DMS53 treated with DMSO at 0.1 percent for 48 hours (cell line): ENCODE measurements around the gene DOCK3.
"Not testable (repeated sequence)": the region's sequence is repeated elsewhere in the genome, so short reads cannot be mapped to it uniquely, and the experiment has no call there.

Experiments
- DNase-seq: peaks from one replicate; lab custom pipeline; 2025; ENCODE audit not compliant: unreplicated experiment; lab: John Stamatoyannopoulos, UW

DOCK3 gene

DNA sequence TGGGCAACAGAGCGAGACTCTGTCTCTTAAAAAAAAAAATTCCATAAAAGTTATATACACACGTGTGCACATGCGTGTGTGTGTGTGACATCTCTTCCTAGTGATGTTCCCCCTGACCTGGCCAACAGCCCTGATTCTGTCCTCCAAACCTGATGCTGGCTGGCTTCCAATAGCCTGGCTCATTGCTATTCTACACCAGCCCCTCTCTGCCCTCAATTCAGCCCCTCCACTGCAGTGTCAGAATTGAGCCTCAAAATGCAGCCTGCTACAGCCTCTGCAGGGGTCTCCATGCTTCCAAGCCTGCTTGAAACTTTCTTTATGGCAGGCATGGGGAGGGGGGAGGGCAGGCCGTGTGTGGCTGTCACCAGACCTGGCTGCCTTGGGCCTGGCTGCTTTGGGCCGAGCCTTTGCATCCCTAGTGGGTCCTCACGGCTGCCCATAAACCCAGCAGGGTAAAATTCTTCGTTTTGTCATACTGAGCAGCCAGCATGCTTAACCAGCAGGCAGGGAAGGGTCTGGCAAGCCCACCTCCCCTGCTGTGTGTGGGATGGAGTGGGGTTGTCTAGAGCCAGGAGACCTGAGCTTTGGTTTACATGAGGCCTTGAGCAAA, 22.7 kb upstream of the DOCK3 start:
- no peak for DNase-seq

DNA sequence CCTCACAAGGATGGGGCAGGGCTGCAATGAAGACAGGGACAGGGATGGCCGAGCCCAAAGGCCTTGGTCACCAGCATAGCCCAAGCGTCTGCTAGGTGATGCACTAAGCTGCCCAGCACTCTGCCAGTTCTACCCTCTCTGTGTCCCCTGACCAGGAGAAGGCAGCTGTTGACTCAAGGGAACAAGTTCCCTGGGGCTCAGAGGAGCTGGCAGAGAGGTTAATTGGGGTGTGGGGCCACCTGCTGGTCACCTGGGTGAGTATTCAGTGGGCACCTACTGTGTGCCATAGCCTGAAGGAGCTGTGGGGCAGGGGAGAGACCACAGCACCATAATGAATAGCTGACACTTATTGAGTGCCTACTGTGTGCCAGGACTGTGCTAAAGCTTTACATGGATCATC, 22.0 kb upstream of the DOCK3 start:
- DNase-seq, result no peak

- DNase-seq, result no peak
These were observed 20.7 kb upstream of the DOCK3 start for GRCh38 chr3:50653937-50654595.

DNA sequence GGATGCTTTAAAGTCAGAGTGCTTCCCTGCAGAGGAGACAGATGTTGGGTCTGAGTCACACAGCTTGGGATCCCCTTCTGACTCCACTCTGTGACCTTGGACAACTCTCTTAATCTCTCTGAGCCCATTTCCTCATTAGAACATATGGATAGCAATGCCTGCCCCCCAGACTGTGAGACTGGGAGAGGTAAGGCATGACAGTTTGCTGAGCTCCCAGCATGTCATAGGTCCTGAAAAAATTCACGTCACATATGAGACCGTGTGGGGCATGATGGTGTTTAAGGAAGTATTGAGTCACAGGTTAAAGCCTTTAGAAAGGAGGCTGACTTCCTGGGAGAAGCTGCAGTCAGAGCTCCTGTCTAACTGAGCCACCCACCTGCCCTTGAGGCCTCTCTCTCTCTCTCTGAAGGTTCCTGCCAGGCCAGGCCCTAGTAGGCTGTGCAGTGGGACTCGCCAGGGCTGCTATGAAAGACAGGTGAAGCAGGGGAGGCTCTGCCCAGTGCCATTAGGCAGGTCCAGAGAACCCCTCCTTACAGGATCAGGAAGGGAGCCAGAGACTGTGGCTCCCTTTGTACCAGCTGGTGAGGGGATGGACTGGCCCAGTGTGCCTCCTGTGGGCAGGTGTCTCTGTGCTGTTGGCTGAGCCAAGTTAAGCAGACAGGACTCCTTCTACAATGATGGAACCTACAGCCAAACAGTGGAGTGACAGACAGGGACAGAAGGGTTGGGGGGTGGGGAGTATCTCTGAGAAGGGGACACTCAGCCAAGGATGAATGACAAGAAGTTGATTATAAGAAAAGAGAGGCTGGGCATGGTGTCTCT, 19.5 kb upstream of the DOCK3 start:
- DNase-seq, result no peak

- DNase-seq, result no peak
These were observed 18.1 kb upstream of the DOCK3 start for GRCh38 chr3:50656417-50657195.

- no peak for DNase-seq
These were observed 17.3 kb upstream of the DOCK3 start for GRCh38 chr3:50657407-50657806.

DNA sequence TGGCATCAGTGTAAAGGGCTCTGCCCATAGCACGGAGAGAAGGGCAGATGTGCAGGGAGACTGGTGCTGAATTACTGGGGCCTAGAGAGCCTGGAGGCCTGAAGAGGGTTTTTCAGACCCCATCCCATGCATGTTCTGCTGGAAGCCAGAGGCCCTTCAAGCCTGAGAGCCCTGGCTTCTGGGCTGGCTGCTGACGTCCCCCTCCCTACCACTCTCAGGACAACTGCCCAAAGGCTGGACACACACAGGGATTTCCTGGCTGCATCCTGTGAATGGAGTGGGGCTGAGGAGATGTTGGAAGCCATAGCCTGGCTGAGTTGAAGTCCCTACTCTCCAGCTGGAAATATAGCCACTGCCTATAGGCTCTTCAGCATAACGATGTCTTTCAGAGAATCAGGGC, 16.9 kb upstream of the DOCK3 start:
- DNase-seq, result no peak

- DNase-seq, result no peak
These were observed 16.3 kb upstream of the DOCK3 start for GRCh38 chr3:50658416-50658815.

DNA sequence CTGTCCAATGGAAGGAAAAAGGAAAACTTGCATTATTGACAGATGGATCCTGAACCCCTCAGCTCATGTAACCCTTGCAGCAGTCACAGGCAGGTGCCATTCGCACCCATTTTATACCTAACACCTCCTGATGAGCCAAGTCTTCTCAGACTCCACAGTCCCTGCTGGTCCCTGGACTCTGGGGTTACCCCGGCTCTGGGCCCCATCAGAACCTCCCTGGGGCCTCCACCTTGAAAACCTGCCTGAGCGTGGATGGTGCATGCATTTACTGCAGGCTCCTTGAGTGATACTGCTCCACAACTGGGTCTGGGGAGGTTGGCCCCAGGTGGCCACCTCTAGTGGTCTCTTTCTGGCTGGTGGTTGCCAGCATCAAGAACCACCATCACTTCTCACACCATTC, 15.9 kb upstream of the DOCK3 start:
- no peak for DNase-seq

GRCh38 chr3:50660386-50660785, 14.3 kb upstream of the DOCK3 start:
- no peak for DNase-seq

DNA sequence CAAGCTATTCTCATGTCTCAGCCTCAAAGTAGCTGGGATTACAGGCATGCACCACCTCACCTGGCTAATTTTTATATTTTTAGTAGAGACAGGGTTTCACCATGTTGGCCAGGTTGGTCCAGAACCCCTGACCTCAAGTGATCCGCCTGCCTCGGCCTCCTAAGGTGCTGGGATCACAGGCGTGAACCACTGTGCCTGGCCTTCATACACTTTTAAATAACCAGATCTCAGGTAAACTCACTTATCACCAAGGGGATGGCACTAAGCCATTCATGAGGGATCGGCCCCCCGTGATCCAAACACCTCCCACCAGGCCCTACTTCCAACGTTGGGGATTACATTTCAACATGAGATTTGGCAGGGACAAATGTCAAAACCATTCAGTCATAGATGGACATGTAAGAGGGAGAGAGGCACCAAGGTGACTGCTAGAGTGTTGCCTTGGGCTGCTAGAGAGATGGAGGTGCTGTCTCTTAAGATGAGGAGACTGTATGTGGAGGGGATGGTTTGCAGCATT, 13.3 kb upstream of the DOCK3 start:
- no peak for DNase-seq

DNA sequence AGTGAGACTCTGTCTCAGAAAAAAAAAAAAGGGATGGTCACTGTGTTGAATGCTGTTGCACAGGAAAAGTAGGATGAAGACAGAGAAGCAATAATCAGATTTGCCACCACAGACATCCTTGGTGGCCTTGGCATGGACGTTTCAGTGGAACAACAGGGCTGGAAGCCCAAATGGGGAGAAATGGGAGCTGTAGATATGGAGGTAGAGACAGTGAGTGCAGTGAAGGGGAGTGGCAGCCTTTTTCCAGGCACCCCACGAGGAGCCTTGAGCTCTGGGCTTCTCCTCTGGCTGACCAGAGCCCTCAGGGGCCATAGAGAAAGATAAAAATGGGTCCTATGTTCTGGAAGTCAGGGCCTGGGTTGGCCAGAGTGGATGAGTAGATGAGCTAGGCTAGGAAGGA, 12.3 kb upstream of the DOCK3 start:
- no peak for DNase-seq

DNA sequence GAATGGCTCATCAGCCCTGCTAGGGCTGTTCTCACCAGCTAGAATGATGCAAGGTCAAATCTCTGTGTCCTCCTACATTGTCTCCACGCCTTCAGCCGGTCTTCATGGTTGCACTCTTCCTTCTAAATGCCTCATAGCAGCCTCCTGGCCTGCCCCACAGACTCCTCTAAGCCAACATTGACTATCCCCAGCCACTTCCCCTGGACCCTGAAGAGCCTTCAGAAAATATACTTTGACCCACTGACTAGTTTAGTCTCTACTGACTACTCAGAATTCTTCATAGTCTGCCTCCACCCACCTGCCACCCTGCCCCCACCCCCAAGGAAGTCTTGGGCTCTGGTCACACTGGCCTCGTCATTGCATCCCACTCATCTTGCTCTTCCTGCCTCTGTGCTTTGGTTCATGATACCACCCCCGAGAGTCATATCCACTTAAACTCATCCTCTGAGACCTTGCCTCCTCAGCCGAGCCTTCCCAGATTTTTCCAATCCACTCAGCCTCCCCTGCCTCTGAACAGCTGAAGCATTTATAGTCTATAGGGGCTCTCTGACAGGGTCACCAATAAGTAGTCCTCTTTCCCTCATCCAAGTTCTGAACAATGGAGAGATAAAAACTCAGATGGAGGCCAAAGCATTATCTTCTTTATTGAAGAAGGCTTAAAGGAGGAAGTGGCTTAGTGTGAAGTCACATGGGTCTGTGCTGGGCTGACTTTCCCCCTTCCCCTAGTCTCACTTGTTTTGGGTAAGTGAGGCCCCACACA, 9.5 kb upstream of the DOCK3 start:
- no peak for DNase-seq

DNA sequence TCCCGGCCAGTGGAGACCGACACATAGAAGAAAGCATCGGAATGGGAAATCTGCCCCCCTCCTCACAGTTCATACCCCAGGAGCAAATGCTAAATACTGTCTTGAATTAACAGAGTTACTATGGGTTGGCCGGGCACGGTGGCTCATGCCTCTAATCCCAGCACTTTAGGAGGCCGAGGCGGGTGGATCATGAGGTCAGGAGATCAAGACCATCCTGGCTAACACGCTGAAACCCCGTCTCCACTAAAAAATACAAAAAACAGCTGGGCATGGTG, 8.9 kb upstream of the DOCK3 start:
- DNase-seq, result not testable (repeated sequence)

- DNase-seq, result no peak
These were observed 7.9 kb upstream of the DOCK3 start for GRCh38 chr3:50666837-50667236.

GRCh38 chr3:50671331-50671730, 3.4 kb upstream of the DOCK3 start:
- peak; percentile 60 for DNase-seq

GRCh38 chr3:50672656-50673055, 2.1 kb upstream of the DOCK3 start:
- DNase-seq, result no peak

DNA sequence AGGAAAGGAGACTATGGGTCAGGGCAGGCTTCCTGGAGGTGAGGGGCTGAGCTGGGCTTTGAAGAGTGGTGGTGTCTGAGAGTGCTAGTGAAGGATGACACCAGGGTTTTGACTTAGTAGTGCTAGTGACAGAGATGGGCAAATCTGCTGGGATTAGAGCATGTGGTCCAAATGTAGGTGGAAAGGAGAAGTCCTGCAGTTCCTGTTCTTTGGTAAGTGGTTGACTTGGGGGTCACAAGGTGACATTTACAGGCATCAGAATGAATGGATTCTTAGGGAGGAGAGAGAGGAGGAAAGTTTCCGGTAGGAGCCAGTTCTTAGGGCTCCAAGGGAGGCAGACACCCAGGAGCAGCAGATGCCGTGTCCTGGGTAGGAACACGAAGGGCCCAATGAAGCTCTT, 796 bp upstream of the DOCK3 start:
- DNase-seq, result no peak

GRCh38 chr3:50675179-50676030, 678 bp downstream of the DOCK3 start:
- DNase-seq, result no peak
